Subcutaneous abdominal adipose tissue (tissue), 5 donors: ENCODE data around the gene SLC13A3.

Experiments used
- H3K27ac ChIP-seq: one replicate; pipeline ENCODE4 v1.7.0; 2013; ENCODE audit warnings: low read depth, mild to moderate bottlenecking, inconsistent platforms, low read length, moderate library complexity
- H3K27me3 ChIP-seq, 5 donors: one replicate each; pipeline ENCODE4 v1.7.0; 2013; ENCODE audit warnings: low read length in 5 of 5, inconsistent platforms in 1 of 5; ENCODE audit not compliant: control insufficient read depth in 5 of 5, insufficient read depth in 4 of 5
- H3K36me3 ChIP-seq, 5 donors: one replicate each; pipeline ENCODE4 v1.7.0; 2013; ENCODE audit warnings: low read length in 5 of 5; ENCODE audit not compliant: control insufficient read depth in 5 of 5, insufficient read depth in 5 of 5
- H3K4me1 ChIP-seq, 5 donors: one replicate each; pipeline ENCODE4 v1.7.0; 2013; ENCODE audit warnings: low read length in 5 of 5, mild to moderate bottlenecking in 3 of 5, moderate library complexity in 1 of 5; ENCODE audit not compliant: control insufficient read depth in 5 of 5, insufficient read depth in 5 of 5
- H3K4me3 ChIP-seq, 5 donors: one replicate each; pipeline ENCODE4 v1.7.0; 2013; ENCODE audit warnings: low read length in 5 of 5, low read depth in 1 of 5
- H3K9ac ChIP-seq, 5 donors: one replicate each; pipeline ENCODE4 v1.7.0; 2013; ENCODE audit warnings: low read length in 5 of 5, mild to moderate bottlenecking in 4 of 5, moderate library complexity in 3 of 5
- H3K9me3 ChIP-seq, 5 donors: one replicate each; pipeline ENCODE4 v1.7.0; 2013; ENCODE audit warnings: low read length in 5 of 5; ENCODE audit not compliant: control insufficient read depth in 5 of 5
- donor health status: healthy.
- donor health status: healthy.
- donor health status: healthy.
- donor health status: healthy.
- donor health status: healthy.

Gene SLC13A3

DNA sequence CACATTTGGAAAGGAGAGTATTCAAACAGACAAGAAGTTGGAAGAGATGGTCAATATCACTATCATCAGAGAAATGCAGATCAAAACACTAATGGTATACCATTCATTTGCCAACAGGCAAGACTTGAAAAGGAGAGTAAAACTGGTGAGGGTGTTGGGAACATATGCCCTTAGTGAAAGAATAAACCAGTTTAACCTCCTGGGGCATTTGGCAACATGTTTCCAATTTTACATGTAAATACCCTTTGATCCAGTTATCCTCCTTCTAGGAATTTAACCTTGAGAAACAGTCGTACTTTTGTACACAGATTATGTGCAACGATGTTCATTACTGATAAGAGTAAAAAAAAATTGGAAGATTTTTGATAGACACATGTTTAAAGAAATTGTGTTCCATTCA is 66.8 kb downstream of the SLC13A3 start:
- H3K27ac ChIP-seq: no peak overlapping the region
- H3K36me3 ChIP-seq: no peaks in the 10 kb centered on the region
- H3K4me1 ChIP-seq: peaks cover 0 to 4% (median 0%) of the 10 kb centered on the region in 5 donors
- no peaks in the 10 kb centered on the region for H3K27me3 ChIP-seq
- no peaks in the 10 kb centered on the region for H3K9me3 ChIP-seq
- H3K9ac ChIP-seq: no peak overlapping the region
- no peak overlapping the region for H3K4me3 ChIP-seq

DNA sequence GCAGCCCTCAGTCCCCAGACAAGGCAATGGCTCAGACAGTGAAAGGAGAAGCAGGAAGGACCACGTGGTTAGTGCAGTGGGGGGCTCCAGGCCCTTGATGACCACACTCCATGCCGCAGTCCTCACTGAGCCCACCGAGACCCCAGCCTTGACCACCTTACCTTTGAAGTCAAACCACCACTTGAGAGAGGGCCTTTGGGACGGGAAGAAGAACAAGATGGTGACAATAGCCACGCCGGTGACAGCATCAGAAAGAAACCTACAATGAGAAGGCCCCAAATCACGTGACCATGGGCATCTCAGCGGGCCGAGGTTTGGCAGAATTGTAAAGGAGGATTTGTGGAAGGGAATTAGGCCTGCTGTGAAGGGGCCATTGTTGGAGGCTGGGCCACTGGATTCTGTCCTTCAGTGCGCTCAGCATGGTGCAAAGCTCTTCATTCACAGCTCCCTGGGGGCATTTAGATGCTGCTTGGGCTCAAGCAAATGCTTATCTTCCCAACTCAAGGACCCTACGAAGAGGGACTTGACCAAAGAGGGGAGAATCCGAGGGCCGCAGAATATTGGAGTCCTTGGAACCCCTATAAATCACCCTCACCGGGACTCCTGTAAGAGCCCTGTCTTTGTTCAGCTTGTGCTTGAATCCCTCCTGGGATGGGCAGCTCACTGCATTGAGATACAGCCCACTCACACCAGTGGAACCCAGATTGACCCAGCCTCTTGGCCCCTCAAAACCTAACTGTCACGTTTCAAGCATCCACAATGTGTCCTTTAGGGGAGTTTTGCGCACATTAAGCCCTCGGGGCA is 67.6 kb downstream of the SLC13A3 start:
- H3K9me3 ChIP-seq: no peaks in the 10 kb centered on the region
- H3K9ac ChIP-seq: no peak overlapping the region
- H3K4me3 ChIP-seq: no peak overlapping the region
- H3K36me3 ChIP-seq: no peaks in the 10 kb centered on the region
- H3K27me3 ChIP-seq: no peaks in the 10 kb centered on the region
- H3K4me1 ChIP-seq: peaks cover 0 to 7% (median 0%) of the 10 kb centered on the region in 5 donors
- no peak overlapping the region for H3K27ac ChIP-seq

DNA sequence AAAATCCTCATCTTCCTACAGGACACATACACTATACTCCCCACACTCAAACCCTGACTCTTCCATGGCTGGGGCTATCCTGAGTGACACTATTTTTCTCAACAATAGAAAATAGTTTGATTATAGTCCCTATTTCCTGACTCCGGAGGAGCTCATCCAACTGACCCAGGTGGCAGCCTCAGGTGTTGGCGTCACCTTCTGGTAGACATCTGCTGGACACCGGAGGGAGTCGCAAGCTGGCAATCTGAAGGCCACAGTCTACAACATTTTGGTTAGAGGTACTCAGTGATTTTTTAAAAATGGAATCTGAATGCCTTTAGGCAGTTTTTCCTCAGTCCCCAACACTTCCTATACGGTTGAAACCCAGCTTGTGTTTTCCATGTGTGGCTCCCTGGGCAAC is 68.6 kb downstream of the SLC13A3 start:
- Histone ChIP-seq H3K27ac (no peak overlapping the region), H3K9ac (no peak overlapping the region), H3K4me3 (no peak overlapping the region)

DNA sequence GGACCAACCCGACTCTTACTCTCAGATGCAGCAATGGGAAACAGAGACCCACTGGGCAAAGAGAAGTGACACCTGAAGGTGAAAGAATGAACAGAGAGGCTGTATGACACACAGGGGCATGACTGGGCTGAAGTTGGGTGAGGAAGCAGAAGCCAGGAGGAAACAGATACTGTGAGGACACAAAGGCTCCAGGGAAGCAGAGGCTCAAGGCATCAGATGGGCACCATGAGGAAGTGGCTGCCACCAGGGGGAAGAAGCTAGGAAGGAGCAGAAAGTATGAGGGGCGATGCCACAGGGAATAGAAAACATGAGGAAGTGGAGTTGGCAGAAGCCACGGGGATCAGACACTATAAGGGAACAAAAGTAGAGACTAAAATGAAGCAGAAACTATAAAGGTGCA is 69.9 kb downstream of the SLC13A3 start:
- H3K36me3 ChIP-seq: no peaks in the 10 kb centered on the region
- H3K4me3 ChIP-seq: no peak overlapping the region
- H3K27ac ChIP-seq: no peak overlapping the region
- no peaks in the 10 kb centered on the region for H3K27me3 ChIP-seq
- peaks cover 0 to 7% (median 0%) of the 10 kb centered on the region in 5 donors for H3K4me1 ChIP-seq
- H3K9me3 ChIP-seq: no peaks in the 10 kb centered on the region
- no peak overlapping the region for H3K9ac ChIP-seq

More for the DNA sequence above, 68.6 kb downstream of the SLC13A3 start:
- Histone ChIP-seq H3K27me3 (no peaks in the 10 kb centered on the region), H3K4me1 (peaks cover 0 to 7% (median 0%) of the 10 kb centered on the region in 5 donors), H3K9me3 (no peaks in the 10 kb centered on the region), H3K36me3 (no peaks in the 10 kb centered on the region)

GRCh38 chr20:46580613-46581205 is 70.5 kb downstream of the SLC13A3 start:
- peaks cover 0 to 7% (median 0%) of the 10 kb centered on the region in 5 donors for H3K4me1 ChIP-seq
- no peaks in the 10 kb centered on the region for H3K36me3 ChIP-seq
- no peaks in the 10 kb centered on the region for H3K9me3 ChIP-seq
- no peak overlapping the region for H3K27ac ChIP-seq
- no peak overlapping the region for H3K4me3 ChIP-seq
- H3K9ac ChIP-seq: no peak overlapping the region
- H3K27me3 ChIP-seq: peaks cover 0 to 3% (median 0%) of the 10 kb centered on the region in 5 donors

DNA sequence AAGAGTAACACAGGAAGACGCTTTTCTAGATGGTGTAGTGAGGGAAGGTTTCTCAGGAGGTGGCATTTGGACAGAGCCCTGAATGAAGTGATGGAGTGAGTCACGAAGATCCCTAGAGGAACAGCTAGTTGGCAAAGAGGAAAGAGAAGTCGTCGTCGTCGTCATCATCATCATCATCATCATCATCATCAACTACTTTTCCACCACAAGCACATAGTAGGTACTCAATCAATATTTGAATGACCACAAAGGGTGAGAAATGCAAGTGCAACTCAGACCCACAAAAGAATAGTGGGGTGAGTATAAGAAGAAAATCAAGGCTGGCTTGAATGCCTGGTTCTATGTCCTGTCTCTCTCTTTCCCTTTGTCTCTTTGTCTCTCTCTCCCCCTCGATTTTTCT is 72.5 kb downstream of the SLC13A3 start:
- no peak overlapping the region for H3K9ac ChIP-seq
- no peaks in the 10 kb centered on the region for H3K36me3 ChIP-seq
- H3K4me1 ChIP-seq: peaks cover 0 to 7% (median 0%) of the 10 kb centered on the region in 5 donors
- no peak overlapping the region for H3K4me3 ChIP-seq
- H3K9me3 ChIP-seq: no peaks in the 10 kb centered on the region
- no peak overlapping the region for H3K27ac ChIP-seq
- H3K27me3 ChIP-seq: peaks cover 0 to 3% (median 0%) of the 10 kb centered on the region in 5 donors

GRCh38 chr20:46576774-46577395 is 74.4 kb downstream of the SLC13A3 start:
- Histone ChIP-seq H3K27ac (no peak overlapping the region), H3K9ac (no peak overlapping the region), H3K9me3 (no peaks in the 10 kb centered on the region), H3K4me1 (peaks cover 0 to 13% (median 0%) of the 10 kb centered on the region in 5 donors), H3K27me3 (peaks cover 0 to 3% (median 0%) of the 10 kb centered on the region in 5 donors), H3K4me3 (no peak overlapping the region), H3K36me3 (no peaks in the 10 kb centered on the region)

GRCh38 chr20:46575937-46576461 is 75.3 kb downstream of the SLC13A3 start:
- Histone ChIP-seq H3K27ac (no peak overlapping the region), H3K36me3 (no peaks in the 10 kb centered on the region), H3K4me3 (no peak overlapping the region), H3K9me3 (no peaks in the 10 kb centered on the region), H3K4me1 (peaks cover 0 to 14% (median 0%) of the 10 kb centered on the region in 5 donors), H3K27me3 (peaks cover 0 to 5% (median 0%) of the 10 kb centered on the region in 5 donors), H3K9ac (no peak overlapping the region)

- H3K4me1 ChIP-seq: peaks cover 0 to 14% (median 0%) of the 10 kb centered on the region in 5 donors
- no peak overlapping the region for H3K27ac ChIP-seq
- H3K4me3 ChIP-seq: no peak overlapping the region
- H3K9ac ChIP-seq: no peak overlapping the region
- H3K27me3 ChIP-seq: peaks cover 0 to 5% (median 0%) of the 10 kb centered on the region in 5 donors
- no peaks in the 10 kb centered on the region for H3K36me3 ChIP-seq
- no peaks in the 10 kb centered on the region for H3K9me3 ChIP-seq
These were observed 75.9 kb downstream of the SLC13A3 start for GRCh38 chr20:46575394-46575793.
